NB4 (cell line): ENCODE measurements around the gene RAD52.

Source experiments
- DNase-seq: peaks from one replicate; pipeline ENCODE4 v3.0.0; 2010; ENCODE audit warnings: low read depth
- H3K4me3 ChIP-seq: one replicate; pipeline ENCODE4 v1.5.1; 2011; ENCODE audit warnings: mild to moderate bottlenecking, low read depth, low read length, moderate library complexity
- CTCF ChIP-seq: IDR thresholded peaks from one replicate; pipeline ENCODE4 v1.5.1; 2012; ENCODE audit warnings: low read depth, low read length
- MAX ChIP-seq: IDR thresholded peaks from 2 replicates; pipeline ENCODE4 v1.6.1; 2011; ENCODE audit warnings: low read depth, low read length
- MYC ChIP-seq: IDR thresholded peaks from 2 replicates; pipeline ENCODE4 v1.6.1; 2011; ENCODE audit warnings: low read depth, low read length
- POLR2A ChIP-seq: IDR thresholded peaks from 2 replicates; pipeline ENCODE4 v1.6.1; 2011; ENCODE audit warnings: mild to moderate bottlenecking; ENCODE audit not compliant: insufficient read length; ENCODE audit errors: extremely low read depth

Gene RAD52

GRCh38 chr12:981961-982360 is 32.5 kb upstream of the RAD52 start:
- no peak for DNase-seq
- TF ChIP-seq POLR2A: no peak
- TF ChIP-seq MAX: no peak
- no peak for TF ChIP-seq MYC
- no peak for TF ChIP-seq CTCF

GRCh38 chr12:981176-981828 is 31.8 kb upstream of the RAD52 start:
- no peak for DNase-seq
- H3K4me3 ChIP-seq: no peak overlapping the region
- TF ChIP-seq CTCF: no peak

More at GRCh38 chr12:981961-982360, 32.5 kb upstream of the RAD52 start:
- no peak overlapping the region for H3K4me3 ChIP-seq

GRCh38 chr12:979349-979748 is 29.9 kb upstream of the RAD52 start:
- no peak for TF ChIP-seq CTCF
- no peak for DNase-seq
- no peak overlapping the region for H3K4me3 ChIP-seq

- peak; percentile 34 for DNase-seq
- TF ChIP-seq MAX: no peak
- TF ChIP-seq CTCF: no peak
- no peak for TF ChIP-seq MYC
- no peak for TF ChIP-seq POLR2A
- H3K4me3 ChIP-seq: no peak overlapping the region
Measured at GRCh38 chr12:977156-977555, 27.7 kb upstream of the RAD52 start.

- H3K4me3 ChIP-seq: no peak overlapping the region
- TF ChIP-seq MYC: no peak
- no peak for DNase-seq
Measured at GRCh38 chr12:976644-977043, 27.1 kb upstream of the RAD52 start.

- DNase-seq: no peak
- TF ChIP-seq MYC (no peak), POLR2A (no peak), CTCF (no peak), MAX (no peak)
- no peak overlapping the region for H3K4me3 ChIP-seq
Measured at GRCh38 chr12:974271-974862, 24.9 kb upstream of the RAD52 start.
